Epithelial cell of esophagus (primary cell): ENCODE data around the gene IL15.

Source experiments
- DNase-seq: peaks from one replicate; pipeline ENCODE4 v3.0.0; 2010; ENCODE audit warnings: low read depth
- H3K4me3 ChIP-seq: 2 replicates; pipeline ENCODE4 v1.5.1; 2011; ENCODE audit warnings: mild to moderate bottlenecking, low read length, control low read depth
- TF ChIP-seq, protein P1 (sequence below): IDR thresholded peaks from 2 replicates; pipeline ENCODE4 v1.5.1; 2011; ENCODE audit warnings: low read depth, mild to moderate bottlenecking, low read length, control low read depth, inconsistent platforms; ENCODE audit not compliant: insufficient read depth; ENCODE audit errors: missing control alignments

IL15 gene

GRCh38 chr4:141645611-141646340 is 9.4 kb downstream of the IL15 start:
- DNase-seq, result peak; percentile 78
- TF ChIP-seq, protein P1, sequence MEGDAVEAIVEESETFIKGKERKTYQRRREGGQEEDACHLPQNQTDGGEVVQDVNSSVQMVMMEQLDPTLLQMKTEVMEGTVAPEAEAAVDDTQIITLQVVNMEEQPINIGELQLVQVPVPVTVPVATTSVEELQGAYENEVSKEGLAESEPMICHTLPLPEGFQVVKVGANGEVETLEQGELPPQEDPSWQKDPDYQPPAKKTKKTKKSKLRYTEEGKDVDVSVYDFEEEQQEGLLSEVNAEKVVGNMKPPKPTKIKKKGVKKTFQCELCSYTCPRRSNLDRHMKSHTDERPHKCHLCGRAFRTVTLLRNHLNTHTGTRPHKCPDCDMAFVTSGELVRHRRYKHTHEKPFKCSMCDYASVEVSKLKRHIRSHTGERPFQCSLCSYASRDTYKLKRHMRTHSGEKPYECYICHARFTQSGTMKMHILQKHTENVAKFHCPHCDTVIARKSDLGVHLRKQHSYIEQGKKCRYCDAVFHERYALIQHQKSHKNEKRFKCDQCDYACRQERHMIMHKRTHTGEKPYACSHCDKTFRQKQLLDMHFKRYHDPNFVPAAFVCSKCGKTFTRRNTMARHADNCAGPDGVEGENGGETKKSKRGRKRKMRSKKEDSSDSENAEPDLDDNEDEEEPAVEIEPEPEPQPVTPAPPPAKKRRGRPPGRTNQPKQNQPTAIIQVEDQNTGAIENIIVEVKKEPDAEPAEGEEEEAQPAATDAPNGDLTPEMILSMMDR, result no peak
- no peak overlapping the region for H3K4me3 ChIP-seq

DNA sequence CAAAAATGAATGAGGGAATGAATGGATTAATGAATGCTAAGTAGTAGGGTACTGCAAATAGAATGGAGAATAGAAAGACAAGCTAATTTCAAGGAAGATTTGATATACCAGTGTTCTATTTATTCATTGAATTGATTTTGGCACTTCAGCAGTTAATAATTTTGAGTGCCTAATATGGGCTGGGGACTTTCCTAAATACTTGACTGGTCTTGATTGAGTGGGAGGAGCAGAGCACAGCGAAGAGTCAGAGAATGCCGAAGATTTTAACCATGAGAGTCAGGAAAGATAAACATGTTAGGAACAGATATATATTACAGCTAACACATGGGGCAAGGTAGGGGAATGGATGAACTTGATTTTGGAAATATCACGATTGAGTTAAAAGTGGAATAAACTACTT is 10.6 kb downstream of the IL15 start:
- TF ChIP-seq, protein P1, result no peak
- H3K4me3 ChIP-seq, result no peak overlapping the region
- DNase-seq, result peak; percentile 62

DNA sequence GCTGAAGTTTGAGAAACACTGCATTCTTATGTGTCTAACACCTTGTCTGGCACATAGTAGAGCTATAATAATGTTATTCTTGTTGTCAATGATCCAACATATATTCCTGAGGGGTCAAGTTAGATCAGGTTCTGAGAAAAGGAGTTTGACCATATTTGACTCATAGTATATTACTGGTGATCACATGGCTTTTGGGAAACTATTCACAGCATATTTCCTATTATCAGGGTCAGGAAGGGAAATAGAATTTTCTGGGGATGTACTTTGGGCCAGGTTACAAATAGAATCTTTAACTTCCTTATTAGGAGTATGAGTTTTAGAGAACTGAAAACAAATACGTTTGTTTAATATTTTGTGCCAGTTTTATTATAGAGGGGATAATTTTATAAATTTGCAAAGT is 11.6 kb downstream of the IL15 start:
- H3K4me3 ChIP-seq, result no peak overlapping the region
- TF ChIP-seq, protein P1, result no peak
- no peak for DNase-seq

- DNase-seq, result no peak
- no peak overlapping the region for H3K4me3 ChIP-seq
- TF ChIP-seq, protein P1, result no peak
Measured at GRCh38 chr4:141652161-141652778, 15.9 kb downstream of the IL15 start.

- DNase-seq, result peak; percentile 48
- TF ChIP-seq, protein P1, result peak; percentile 77
- H3K4me3 ChIP-seq, result no peak overlapping the region
Measured at GRCh38 chr4:141654098-141654497, 17.7 kb downstream of the IL15 start.

DNA sequence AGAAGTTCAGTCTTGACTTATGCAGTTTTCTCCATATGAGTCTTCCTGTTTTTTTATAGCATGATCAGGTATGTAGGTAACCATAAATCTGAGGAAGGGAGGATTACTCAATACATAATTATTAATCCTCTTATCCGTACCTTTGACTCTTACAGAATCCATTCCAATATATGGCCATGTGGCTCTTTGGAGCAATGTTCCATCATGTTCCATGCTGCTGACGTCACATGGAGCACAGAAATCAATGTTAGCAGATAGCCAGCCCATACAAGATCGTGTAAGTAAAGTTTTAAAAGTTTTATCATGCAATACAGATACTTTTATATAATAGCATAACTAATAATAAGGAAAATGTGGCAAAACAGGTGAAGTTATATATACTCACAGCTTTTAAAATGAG is 19.6 kb downstream of the IL15 start:
- DNase-seq, result no peak
- TF ChIP-seq, protein P1, result no peak
- no peak overlapping the region for H3K4me3 ChIP-seq
